Sigmoid colon (tissue), 4 donors: ENCODE data around the gene CTDP1.

ENCODE experiments used
- CTCF ChIP-seq, 4 experiments: fragments of 450-650 bp in 3 of 4; fragments of 200-600 bp in 1 of 4; IDR thresholded peaks; one replicate each; pipeline ENCODE4 v1.5.1; 2016 to 2019; ENCODE audit warnings: antibody characterized with exemption in 4 of 4, mild to moderate bottlenecking in 3 of 4, moderate library complexity in 2 of 4
- EP300 ChIP-seq, 4 donors: sonication (generic); formaldehyde crosslinking; IDR thresholded peaks; one replicate each; pipeline ENCODE4 v1.6.1; 2017; ENCODE audit warnings: antibody characterized with exemption in 4 of 4

GRCh38 chr18:79704631-79705030 is 25.0 kb downstream of the CTDP1 start:
- TF ChIP-seq EP300 (IDR thresholded peaks at IDR 0.05) (no peak), CTCF (IDR thresholded peaks at IDR 0.05) (no peak)
